Bronchial epithelial cell (primary cell): ENCODE measurements around the gene MYH14. TPM values are rescaled to one million over a fixed set of nuclear protein-coding genes. Genes with fewer than 3 reads are reported as not detected.

Source experiments
- DNase-seq: peaks from one replicate; pipeline ENCODE4 v3.0.0-alpha.2; 2010; ENCODE audit warnings: low read depth
- FAIRE-seq: peaks from 2 replicates; lab custom pipeline; 2011; peaks lifted over from hg19 to GRCh38; lab: Jason Lieb, UNC
- H3K27me3 ChIP-seq: 2 replicates; pipeline ENCODE4 v1.5.1; 2011; ENCODE audit warnings: low read length; ENCODE audit not compliant: control insufficient read depth, insufficient read depth
- H3K36me3 ChIP-seq: 2 replicates; pipeline ENCODE4 v1.5.1; 2011; ENCODE audit warnings: low read length; ENCODE audit not compliant: control insufficient read depth, insufficient read depth
- H3K4me3 ChIP-seq: 2 replicates; pipeline ENCODE4 v1.5.1; 2011; ENCODE audit warnings: mild to moderate bottlenecking, low read depth, low read length, control low read depth
- CTCF ChIP-seq: IDR thresholded peaks from 2 replicates; pipeline ENCODE4 v1.5.1; 2011; ENCODE audit warnings: mild to moderate bottlenecking, moderate library complexity, low read length, control low read depth, inconsistent platforms; ENCODE audit not compliant: insufficient read depth, severe bottlenecking
- total RNA-seq: library from RNA; depleted of rRNA; stranded (reverse); fragments of >200 nt; gene quantifications from 2 replicates; pipeline ENCODE4 v1.2.1, GENCODE V29; 2014

MYH14 gene
- total RNA-seq, 1 donor from 2014 or later = 6.8 TPM

GRCh38 chr19:50167314-50167721 lies 36.1 kb upstream of the MYH14 start:
- no peak overlapping the region for H3K4me3 ChIP-seq
- no peaks in the 10 kb centered on the region for H3K27me3 ChIP-seq
- no peak for FAIRE-seq
- TF ChIP-seq CTCF = no peak
- DNase-seq = no peak
- H3K36me3 ChIP-seq = no peaks in the 10 kb centered on the region

GRCh38 chr19:50171752-50172151 lies 31.7 kb upstream of the MYH14 start:
- FAIRE-seq (no peak), DNase-seq (no peak)
- TF ChIP-seq CTCF = no peak
- H3K36me3 ChIP-seq = no peaks in the 10 kb centered on the region
- H3K27me3 ChIP-seq = no peaks in the 10 kb centered on the region
- no peak overlapping the region for H3K4me3 ChIP-seq

- H3K27me3 ChIP-seq = no peaks in the 10 kb centered on the region
- TF ChIP-seq CTCF = no peak
- H3K36me3 ChIP-seq = no peaks in the 10 kb centered on the region
- FAIRE-seq (no peak), DNase-seq (no peak)
- H3K4me3 ChIP-seq = no peak overlapping the region
Measured at GRCh38 chr19:50172726-50173125, 30.7 kb upstream of the MYH14 start.

GRCh38 chr19:50173127-50173526 lies 30.3 kb upstream of the MYH14 start:
- H3K4me3 ChIP-seq = no peak overlapping the region
- TF ChIP-seq CTCF = no peak
- FAIRE-seq (no peak), DNase-seq (no peak)
- H3K27me3 ChIP-seq = no peaks in the 10 kb centered on the region
- H3K36me3 ChIP-seq = no peaks in the 10 kb centered on the region

- H3K4me3 ChIP-seq = no peak overlapping the region
- no peak for FAIRE-seq
- no peaks in the 10 kb centered on the region for H3K36me3 ChIP-seq
- no peaks in the 10 kb centered on the region for H3K27me3 ChIP-seq
- TF ChIP-seq CTCF = no peak
- no peak for DNase-seq
Measured at GRCh38 chr19:50174100-50174793, 29.2 kb upstream of the MYH14 start.

GRCh38 chr19:50175924-50176323 lies 27.5 kb upstream of the MYH14 start:
- no peak for TF ChIP-seq CTCF
- FAIRE-seq (no peak), DNase-seq (no peak)
- Histone ChIP-seq H3K27me3 (no peaks in the 10 kb centered on the region), H3K4me3 (no peak overlapping the region), H3K36me3 (no peaks in the 10 kb centered on the region)
